IMR-90 (cell line): ENCODE measurements around the gene UNC79.

Experiments used
- POLR2A ChIP-seq: IDR thresholded peaks from 2 replicates; pipeline ENCODE4 v1.6.1; 2012; ENCODE audit warnings: mild to moderate bottlenecking, low read depth, low read length
- RFX5 ChIP-seq: IDR thresholded peaks from 2 replicates; pipeline ENCODE4 v1.8.0; 2012; ENCODE audit warnings: low read depth, mild to moderate bottlenecking, low read length, moderate library complexity
- SMC3 ChIP-seq: fragments of 150-350 bp; IDR thresholded peaks from 2 replicates; pipeline ENCODE4 v1.6.1; 2016; ENCODE audit warnings: low read depth, mild to moderate bottlenecking, antibody characterized with exemption, low read length, moderate library complexity
- TF ChIP-seq, protein P1 (sequence below): conservative IDR thresholded peaks from 2 replicates; pipeline ENCODE4 v1.5.1; 2012; ENCODE audit warnings: mild to moderate bottlenecking, low read depth, low read length, improper control_type of control experiment
- TF ChIP-seq, protein P2 (sequence below): fragments of 150-350 bp; IDR thresholded peaks from 2 replicates; pipeline ENCODE4 v1.6.1; 2017; ENCODE audit warnings: mild to moderate bottlenecking, antibody characterized with exemption, low read length, low read depth

- TF ChIP-seq, protein P1, sequence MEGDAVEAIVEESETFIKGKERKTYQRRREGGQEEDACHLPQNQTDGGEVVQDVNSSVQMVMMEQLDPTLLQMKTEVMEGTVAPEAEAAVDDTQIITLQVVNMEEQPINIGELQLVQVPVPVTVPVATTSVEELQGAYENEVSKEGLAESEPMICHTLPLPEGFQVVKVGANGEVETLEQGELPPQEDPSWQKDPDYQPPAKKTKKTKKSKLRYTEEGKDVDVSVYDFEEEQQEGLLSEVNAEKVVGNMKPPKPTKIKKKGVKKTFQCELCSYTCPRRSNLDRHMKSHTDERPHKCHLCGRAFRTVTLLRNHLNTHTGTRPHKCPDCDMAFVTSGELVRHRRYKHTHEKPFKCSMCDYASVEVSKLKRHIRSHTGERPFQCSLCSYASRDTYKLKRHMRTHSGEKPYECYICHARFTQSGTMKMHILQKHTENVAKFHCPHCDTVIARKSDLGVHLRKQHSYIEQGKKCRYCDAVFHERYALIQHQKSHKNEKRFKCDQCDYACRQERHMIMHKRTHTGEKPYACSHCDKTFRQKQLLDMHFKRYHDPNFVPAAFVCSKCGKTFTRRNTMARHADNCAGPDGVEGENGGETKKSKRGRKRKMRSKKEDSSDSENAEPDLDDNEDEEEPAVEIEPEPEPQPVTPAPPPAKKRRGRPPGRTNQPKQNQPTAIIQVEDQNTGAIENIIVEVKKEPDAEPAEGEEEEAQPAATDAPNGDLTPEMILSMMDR: no peak
- no peak for TF ChIP-seq SMC3
- no peak for TF ChIP-seq RFX5
- no peak for TF ChIP-seq POLR2A
- TF ChIP-seq, protein P2, sequence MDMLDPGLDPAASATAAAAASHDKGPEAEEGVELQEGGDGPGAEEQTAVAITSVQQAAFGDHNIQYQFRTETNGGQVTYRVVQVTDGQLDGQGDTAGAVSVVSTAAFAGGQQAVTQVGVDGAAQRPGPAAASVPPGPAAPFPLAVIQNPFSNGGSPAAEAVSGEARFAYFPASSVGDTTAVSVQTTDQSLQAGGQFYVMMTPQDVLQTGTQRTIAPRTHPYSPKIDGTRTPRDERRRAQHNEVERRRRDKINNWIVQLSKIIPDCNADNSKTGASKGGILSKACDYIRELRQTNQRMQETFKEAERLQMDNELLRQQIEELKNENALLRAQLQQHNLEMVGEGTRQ: no peak
These were observed 208.1 kb downstream of the UNC79 start for GRCh38 chr14:93638790-93639189.
